Measurements from ENCODE around the gene HHAT. TPM values are rescaled to one million over a fixed set of nuclear protein-coding genes. Genes with fewer than 3 reads are reported as not detected.

Gene HHAT
- 2.3 TPM for total RNA-seq (ENCODE audit: unreplicated experiment)
- long read RNA-seq, partial matches to known transcripts: 0 of 5 reads
- long read RNA-seq, other reads (novel, unspliced or antisense): 5 of 5 reads

DNA sequence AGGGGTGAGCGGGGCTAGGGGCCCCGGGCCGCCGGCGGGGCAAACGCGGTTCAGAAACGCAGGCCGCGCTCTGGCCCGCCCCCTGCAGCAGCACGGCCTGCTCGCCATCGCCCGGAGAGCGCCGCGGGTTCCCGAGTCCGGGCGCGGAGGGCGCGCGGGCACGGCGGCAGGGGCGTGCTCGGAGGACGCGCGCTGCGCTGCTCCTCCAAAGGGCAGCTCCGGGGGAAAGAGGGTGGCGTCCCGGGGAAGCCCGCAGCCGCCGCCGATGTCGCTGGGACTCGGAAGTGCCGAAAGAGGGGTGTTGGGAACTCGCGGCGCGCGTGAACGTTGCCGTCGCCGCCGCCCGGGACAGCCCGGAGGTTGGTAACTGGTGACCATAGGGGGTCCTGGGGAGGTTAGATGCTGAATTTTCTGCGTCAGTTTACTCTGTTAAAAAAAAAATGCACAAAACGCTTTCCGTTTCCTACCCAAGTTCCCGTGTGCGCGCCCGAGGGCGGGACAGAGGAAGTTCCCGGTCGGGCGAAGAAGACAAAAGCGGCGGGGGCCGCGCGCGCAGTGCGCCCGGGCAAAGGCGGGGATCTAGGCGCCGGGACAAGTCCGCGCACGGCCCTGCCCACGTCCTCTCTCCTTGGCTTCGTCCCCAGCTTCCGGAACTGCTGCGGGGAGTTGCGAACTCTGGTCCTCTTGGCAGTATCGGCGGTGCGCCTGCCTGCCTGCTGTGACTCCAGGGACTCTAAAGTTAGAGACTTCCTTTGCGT lies at the start of gene HHAT:
TSS of gene HHAT (plus strand) at position 157 of the 758 bp plus-strand sequence. CDS start 20,074 bp downstream, outside the sequence.
- H3K36me3 Mint-ChIP-seq (ENCODE audit: unreplicated experiment): peaks cover 5% of the 10 kb centered on the region
- H3K4me3 Mint-ChIP-seq (ENCODE audit: unreplicated experiment): peak within 1 kb of the TSS; percentile 96
- DNase-seq: peak; percentile 63
- TF ChIP-seq, protein P1, sequence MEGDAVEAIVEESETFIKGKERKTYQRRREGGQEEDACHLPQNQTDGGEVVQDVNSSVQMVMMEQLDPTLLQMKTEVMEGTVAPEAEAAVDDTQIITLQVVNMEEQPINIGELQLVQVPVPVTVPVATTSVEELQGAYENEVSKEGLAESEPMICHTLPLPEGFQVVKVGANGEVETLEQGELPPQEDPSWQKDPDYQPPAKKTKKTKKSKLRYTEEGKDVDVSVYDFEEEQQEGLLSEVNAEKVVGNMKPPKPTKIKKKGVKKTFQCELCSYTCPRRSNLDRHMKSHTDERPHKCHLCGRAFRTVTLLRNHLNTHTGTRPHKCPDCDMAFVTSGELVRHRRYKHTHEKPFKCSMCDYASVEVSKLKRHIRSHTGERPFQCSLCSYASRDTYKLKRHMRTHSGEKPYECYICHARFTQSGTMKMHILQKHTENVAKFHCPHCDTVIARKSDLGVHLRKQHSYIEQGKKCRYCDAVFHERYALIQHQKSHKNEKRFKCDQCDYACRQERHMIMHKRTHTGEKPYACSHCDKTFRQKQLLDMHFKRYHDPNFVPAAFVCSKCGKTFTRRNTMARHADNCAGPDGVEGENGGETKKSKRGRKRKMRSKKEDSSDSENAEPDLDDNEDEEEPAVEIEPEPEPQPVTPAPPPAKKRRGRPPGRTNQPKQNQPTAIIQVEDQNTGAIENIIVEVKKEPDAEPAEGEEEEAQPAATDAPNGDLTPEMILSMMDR (IDR thresholded peaks at IDR 0.05; ENCODE audit: partially characterized antibody, unreplicated experiment): no peak
- H3K4me1 Mint-ChIP-seq (ENCODE audit: low read depth, unreplicated experiment): no peaks in the 10 kb centered on the region
- no peaks in the 10 kb centered on the region for H3K27me3 Mint-ChIP-seq (ENCODE audit: unreplicated experiment)
- peaks cover 3% of the 10 kb centered on the region for H3K9me3 Mint-ChIP-seq (ENCODE audit: unreplicated experiment)
- peak within 1 kb of the TSS; percentile 64 for H3K27ac Mint-ChIP-seq (ENCODE audit: unreplicated experiment)

DNA sequence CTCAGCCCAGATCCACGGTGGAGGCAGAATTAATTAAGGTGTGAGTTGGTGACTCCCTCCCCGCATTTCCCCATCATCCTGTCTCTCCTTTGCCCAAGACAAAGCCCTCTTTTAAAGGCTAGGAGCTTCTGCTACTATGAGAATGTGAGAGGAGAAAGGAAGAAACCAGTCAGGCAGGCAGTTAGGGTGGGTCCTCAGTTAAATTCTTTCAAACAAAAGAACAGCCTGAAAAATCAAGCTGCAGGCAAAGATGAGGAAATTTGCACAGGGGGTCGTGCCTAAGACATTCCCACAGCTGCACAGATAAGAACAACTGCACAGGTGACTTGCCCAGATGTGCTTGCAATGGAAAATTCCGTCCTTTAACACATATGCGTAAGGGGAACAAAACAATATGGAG lies 48.5 kb upstream of the HHAT start:
- no peak overlapping the region for H3K4me3 Mint-ChIP-seq (ENCODE audit: unreplicated experiment)
- TF ChIP-seq, protein P1 (IDR thresholded peaks at IDR 0.05; ENCODE audit: partially characterized antibody, unreplicated experiment): no peak

DNA sequence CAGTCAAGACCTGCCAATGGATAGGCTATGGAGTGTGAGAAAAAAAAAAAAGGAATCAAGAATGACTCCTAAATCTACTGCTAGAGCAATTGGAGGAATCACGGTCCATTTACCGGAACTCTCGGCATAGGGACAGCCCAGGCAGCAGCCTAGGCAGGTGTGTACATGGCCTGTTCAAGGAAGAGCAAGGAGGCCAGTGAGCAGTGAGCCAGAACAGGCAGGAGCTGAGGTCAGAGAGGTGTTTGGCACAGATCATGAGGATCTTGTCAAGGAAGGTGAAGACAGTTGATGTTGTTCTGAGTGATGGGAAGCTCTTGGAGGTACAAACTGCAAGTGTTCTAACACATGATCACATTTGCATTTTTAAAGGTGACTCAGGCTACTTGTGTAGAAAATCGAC lies 40.6 kb upstream of the HHAT start:
- Mint-ChIP-seq H3K4me1 (ENCODE audit: low read depth, unreplicated experiment) (peaks cover 11% of the 10 kb centered on the region), H3K27ac (ENCODE audit: unreplicated experiment) (no peak overlapping the region)
- no peak for DNase-seq

More for the DNA sequence above, 48.5 kb upstream of the HHAT start:
- H3K4me1 Mint-ChIP-seq (ENCODE audit: low read depth, unreplicated experiment): no peaks in the 10 kb centered on the region
- peaks cover 19% of the 10 kb centered on the region for H3K36me3 Mint-ChIP-seq (ENCODE audit: unreplicated experiment)
- no peaks in the 10 kb centered on the region for H3K27me3 Mint-ChIP-seq (ENCODE audit: unreplicated experiment)
- DNase-seq: no peak
- H3K9me3 Mint-ChIP-seq (ENCODE audit: unreplicated experiment): peaks cover 4% of the 10 kb centered on the region
- no peak overlapping the region for H3K27ac Mint-ChIP-seq (ENCODE audit: unreplicated experiment)

DNA sequence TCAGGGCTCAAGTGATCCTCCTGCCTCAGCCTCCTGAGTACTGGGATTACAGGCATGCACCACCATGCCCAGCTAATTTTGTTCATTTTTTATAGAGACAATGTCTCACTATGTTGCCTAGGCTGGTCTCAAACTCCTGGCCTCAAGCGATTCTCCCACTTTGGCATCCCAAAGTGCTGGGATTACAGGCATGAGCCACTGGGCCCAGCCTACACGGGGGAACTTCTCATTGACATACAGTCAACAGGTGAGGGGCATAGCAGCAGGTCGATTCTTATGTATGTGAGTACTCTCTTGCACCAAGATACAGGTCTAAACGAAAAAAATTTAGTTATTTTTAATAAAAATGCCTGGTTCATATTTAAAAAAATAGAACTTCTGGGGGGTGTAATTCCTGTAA lies 39.5 kb upstream of the HHAT start:
- TF ChIP-seq, protein P1 (IDR thresholded peaks at IDR 0.05; ENCODE audit: partially characterized antibody, unreplicated experiment): no peak
- no peaks in the 10 kb centered on the region for H3K9me3 Mint-ChIP-seq (ENCODE audit: unreplicated experiment)
- no peak overlapping the region for H3K27ac Mint-ChIP-seq (ENCODE audit: unreplicated experiment)
- H3K4me1 Mint-ChIP-seq (ENCODE audit: low read depth, unreplicated experiment): peaks cover 11% of the 10 kb centered on the region
- no peaks in the 10 kb centered on the region for H3K27me3 Mint-ChIP-seq (ENCODE audit: unreplicated experiment)
- no peaks in the 10 kb centered on the region for H3K36me3 Mint-ChIP-seq (ENCODE audit: unreplicated experiment)
- H3K4me3 Mint-ChIP-seq (ENCODE audit: unreplicated experiment): no peak overlapping the region
- DNase-seq: no peak

More for the DNA sequence above, 40.6 kb upstream of the HHAT start:
- TF ChIP-seq, protein P1 (IDR thresholded peaks at IDR 0.05; ENCODE audit: partially characterized antibody, unreplicated experiment): no peak
- H3K27me3 Mint-ChIP-seq (ENCODE audit: unreplicated experiment): no peaks in the 10 kb centered on the region
- no peaks in the 10 kb centered on the region for H3K9me3 Mint-ChIP-seq (ENCODE audit: unreplicated experiment)
- no peak overlapping the region for H3K4me3 Mint-ChIP-seq (ENCODE audit: unreplicated experiment)
- peaks cover 5% of the 10 kb centered on the region for H3K36me3 Mint-ChIP-seq (ENCODE audit: unreplicated experiment)
